IMR-90 (cell line): ENCODE results near the gene RPS6KA2. TPM values are rescaled to one million over a fixed set of nuclear protein-coding genes. Genes with fewer than 3 reads are reported as not detected.

Source experiments
- ATAC-seq: fragments of 200-7000 bp; cut with Tn5 transposase; 2 replicates; pipeline ENCODE4 v1.9.1; 2020; ENCODE audit warnings: low read depth, mild to moderate bottlenecking, moderate library complexity
- BruUV-seq: library from RNA; stranded (reverse); fragments of 400-500 nt; replicated peaks from 2 replicates; lab custom pipeline; 2021; lab: Mats Ljungman, UMichigan
- CTCF ChIA-PET: fragments of 300-600 bp; formaldehyde crosslinking; extraction: SDS; loops from one replicate; lab custom pipeline; 2021; ENCODE audit warnings: antibody characterized with exemption; lab: Yijun Ruan, JAX
- POLR2A ChIA-PET: fragments of 300-600 bp; sonication (Branson Sonifier 250); formaldehyde crosslinking; loops from one replicate; lab custom pipeline; 2022; ENCODE audit warnings: antibody characterized with exemption; ENCODE audit not compliant: unreplicated experiment; lab: Charles Lee
- DNase-seq: peaks from one replicate; pipeline ENCODE4 v3.0.0; 2013
- H2AFZ ChIP-seq: replicated peaks from 2 replicates; pipeline ENCODE3; 2013; ENCODE audit warnings: low read length, mild to moderate bottlenecking; ENCODE audit not compliant: poor library complexity
- H2AK5ac ChIP-seq: 2 replicates; pipeline ENCODE4 v1.6.1; 2013; ENCODE audit warnings: low read depth, low read length, inconsistent platforms
- H2AK9ac ChIP-seq: replicated peaks from 2 replicates; pipeline ENCODE3; 2013; ENCODE audit warnings: mild to moderate bottlenecking, low read depth, low read length, moderate library complexity; ENCODE audit not compliant: poor library complexity
- H2BK120ac ChIP-seq: 2 replicates; pipeline ENCODE4 v1.6.1; 2013; ENCODE audit warnings: low read depth, low read length, inconsistent platforms
- H2BK15ac ChIP-seq: 3 replicates; pipeline ENCODE4 v1.6.1; 2013; ENCODE audit warnings: low read depth, low read length, inconsistent platforms
- H2BK20ac ChIP-seq: 2 replicates; pipeline ENCODE4 v1.6.1; 2013; ENCODE audit warnings: low read depth, mild to moderate bottlenecking, inconsistent platforms, low read length, moderate library complexity
- H2BK5ac ChIP-seq: 2 replicates; pipeline ENCODE4 v1.6.1; 2013; ENCODE audit warnings: mild to moderate bottlenecking, low read depth, low read length, inconsistent platforms; ENCODE audit not compliant: poor library complexity, severe bottlenecking
- H3K14ac ChIP-seq: replicated peaks from 2 replicates; pipeline ENCODE4 v1.6.1; 2013; ENCODE audit warnings: low read depth, low read length, inconsistent platforms
- H3K18ac ChIP-seq: 2 replicates; pipeline ENCODE4 v1.6.1; 2013; ENCODE audit warnings: low read depth, low read length, control low read depth
- H3K23ac ChIP-seq: 2 replicates; pipeline ENCODE4 v1.6.1; 2013; ENCODE audit warnings: low read depth, low read length, inconsistent platforms
- H3K27ac ChIP-seq: 2 replicates; pipeline ENCODE4 v1.5.1; 2013; ENCODE audit warnings: mild to moderate bottlenecking, control low read depth, low read length; ENCODE audit not compliant: insufficient read depth
- H3K27me3 ChIP-seq: 2 replicates; pipeline ENCODE4 v1.6.1; 2013; ENCODE audit warnings: low read length; ENCODE audit not compliant: control insufficient read depth, insufficient read depth
- H3K36me3 ChIP-seq: 2 replicates; pipeline ENCODE4 v1.6.1; 2013; ENCODE audit warnings: low read length, mixed read lengths; ENCODE audit not compliant: control insufficient read depth, insufficient read depth
- H3K4ac ChIP-seq: 2 replicates; pipeline ENCODE4 v1.6.1; 2013; ENCODE audit warnings: low read depth, low read length, inconsistent platforms
- H3K4me1 ChIP-seq: 2 replicates; pipeline ENCODE4 v1.6.1; 2013; ENCODE audit warnings: low read length, mixed read lengths; ENCODE audit not compliant: control insufficient read depth, insufficient read depth
- H3K4me2 ChIP-seq: 2 replicates; pipeline ENCODE4 v1.6.1; 2013; ENCODE audit warnings: low read depth, mild to moderate bottlenecking, control low read depth, low read length, moderate library complexity
- H3K4me3 ChIP-seq: 2 replicates; pipeline ENCODE4 v1.5.1; 2013; ENCODE audit warnings: low read depth, mild to moderate bottlenecking, control low read depth, low read length, moderate library complexity; ENCODE audit not compliant: insufficient read depth
- H3K56ac ChIP-seq: 2 replicates; pipeline ENCODE4 v1.6.1; 2013; ENCODE audit warnings: low read length, inconsistent platforms; ENCODE audit not compliant: insufficient read depth; ENCODE audit errors: extremely low read depth
- H3K79me1 ChIP-seq, 2 experiments: 2 replicates each; pipeline ENCODE4 v1.6.1; 2013; ENCODE audit warnings: low read length in 2 of 2, inconsistent platforms in 1 of 2, low read depth in 1 of 2
- H3K9ac ChIP-seq: 2 replicates; pipeline ENCODE4 v1.6.1; 2013; ENCODE audit warnings: low read depth, low read length, control low read depth
- H3K9me1 ChIP-seq: 2 replicates; pipeline ENCODE4 v1.6.1; 2013; ENCODE audit warnings: low read length, inconsistent platforms; ENCODE audit not compliant: insufficient read depth
- H3K9me3 ChIP-seq: 2 replicates; pipeline ENCODE4 v1.6.1; 2013; ENCODE audit warnings: low read length; ENCODE audit not compliant: control insufficient read depth, insufficient read depth
- H4K20me1 ChIP-seq: 2 replicates; pipeline ENCODE4 v1.6.1; 2013; ENCODE audit warnings: low read length, inconsistent platforms; ENCODE audit not compliant: insufficient read depth
- H4K5ac ChIP-seq: 2 replicates; pipeline ENCODE4 v1.6.1; 2013; ENCODE audit warnings: mild to moderate bottlenecking, low read depth, low read length, control low read depth
- H4K8ac ChIP-seq, 2 experiments: 2 replicates each; pipeline ENCODE4 v1.6.1; 2013; ENCODE audit warnings: low read depth in 2 of 2, low read length in 2 of 2, control low read depth in 1 of 2, inconsistent platforms in 1 of 2
- H4K91ac ChIP-seq: 2 replicates; pipeline ENCODE4 v1.6.1; 2013; ENCODE audit warnings: low read depth, low read length, inconsistent platforms; ENCODE audit not compliant: insufficient read depth
- BHLHE40 ChIP-seq: fragments of 150-350 bp; IDR thresholded peaks from 2 replicates; pipeline ENCODE4 v1.6.1; 2016; ENCODE audit warnings: mild to moderate bottlenecking, low read depth, low read length
- CEBPB ChIP-seq: IDR thresholded peaks from 2 replicates; pipeline ENCODE4 v1.6.1; 2012; ENCODE audit warnings: low read depth, low read length, improper control_type of control experiment
- CHD1 ChIP-seq: IDR thresholded peaks from 2 replicates; pipeline ENCODE4 v1.6.1; 2012; ENCODE audit warnings: low read depth, low read length, improper control_type of control experiment
- ELK1 ChIP-seq: fragments of 150-350 bp; IDR thresholded peaks from 2 replicates; pipeline ENCODE4 v1.6.1; 2016; ENCODE audit warnings: low read depth, mild to moderate bottlenecking, low read length, moderate library complexity, borderline replicate concordance
- FOS ChIP-seq: fragments of 150-350 bp; IDR thresholded peaks from 2 replicates; pipeline ENCODE4 v1.6.1; 2016; ENCODE audit warnings: low read depth, low read length
- MAFK ChIP-seq: IDR thresholded peaks from 2 replicates; pipeline ENCODE4 v1.6.1; 2012; ENCODE audit warnings: low read depth, low read length, improper control_type of control experiment
- MAZ ChIP-seq: IDR thresholded peaks from 2 replicates; pipeline ENCODE4 v1.6.1; 2012; ENCODE audit warnings: low read depth, mild to moderate bottlenecking, low read length, improper control_type of control experiment, moderate library complexity, borderline replicate concordance
- MXI1 ChIP-seq: IDR thresholded peaks from 2 replicates; pipeline ENCODE4 v1.6.1; 2012; ENCODE audit warnings: low read depth, mild to moderate bottlenecking, low read length, moderate library complexity, borderline replicate concordance
- NFE2L2 ChIP-seq: fragments of 150-350 bp; IDR thresholded peaks from 2 replicates; pipeline ENCODE4 v1.6.1; 2016; ENCODE audit warnings: low read depth, mild to moderate bottlenecking, low read length
- POLR2A ChIP-seq: IDR thresholded peaks from 2 replicates; pipeline ENCODE4 v1.6.1; 2012; ENCODE audit warnings: mild to moderate bottlenecking, low read depth, low read length
- RAD21 ChIP-seq: IDR thresholded peaks from 2 replicates; pipeline ENCODE4 v1.6.1; 2012; ENCODE audit warnings: low read length, improper control_type of control experiment
- RCOR1 ChIP-seq: IDR thresholded peaks from 2 replicates; pipeline ENCODE4 v1.6.1; 2012; ENCODE audit warnings: mild to moderate bottlenecking, low read length, improper control_type of control experiment; ENCODE audit not compliant: insufficient replicate concordance
- RFX5 ChIP-seq: IDR thresholded peaks from 2 replicates; pipeline ENCODE4 v1.8.0; 2012; ENCODE audit warnings: low read depth, mild to moderate bottlenecking, low read length, moderate library complexity
- SMC3 ChIP-seq: fragments of 150-350 bp; IDR thresholded peaks from 2 replicates; pipeline ENCODE4 v1.6.1; 2016; ENCODE audit warnings: low read depth, mild to moderate bottlenecking, antibody characterized with exemption, low read length, moderate library complexity
- WGBS, 2 experiments: methylation state at CpG; one replicate each; pipeline versions ENCODE4 v1.1.5 to v1.1.7; 2013; ENCODE audit warnings: missing lambda C conversion rate in 2 of 2; ENCODE audit not compliant: insufficient read length in 1 of 2; ENCODE audit errors: extremely low coverage in 2 of 2; 5-methylcytosine and 5-hydroxymethylcytosine counted together
- dilution Hi-C: fragments of 300-500 bp; cut with HindIII; formaldehyde crosslinking; loops from one replicate; pipeline ENCODE4 v1.14.3; 2018; ENCODE audit warnings: low sequenced_read_pairs; ENCODE audit not compliant: unreplicated experiment
- in situ Hi-C: fragments of 300-500 bp; cut with MboI; formaldehyde crosslinking; loops from 3 replicates; pipeline ENCODE4 v1.14.3; 2019; ENCODE audit warnings: low sequenced_read_pairs, inconsistent platforms, mixed read lengths
- intact Hi-C: fragments of 100-400 bp; cut with micrococcal nuclease; formaldehyde crosslinking; loops from 2 replicates; pipeline ENCODE4 v1.10.0; 2022
- polyA plus RNA-seq, 3 experiments: library from polyadenylated mRNA; depleted of rRNA; stranded (reverse); fragments of >200 nt; gene quantifications; 2 replicates each; pipeline ENCODE4 v1.2.3, GENCODE V29; 2012; ENCODE audit warnings: low replicate concordance in 1 of 3
- total RNA-seq: library from RNA; depleted of rRNA; stranded (reverse); fragments of >200 nt; gene quantifications from 2 replicates; pipeline ENCODE4 v1.2.3, GENCODE V29; 2012
- TF ChIP-seq, protein P1 (sequence below): conservative IDR thresholded peaks from 2 replicates; pipeline ENCODE4 v1.5.1; 2012; ENCODE audit warnings: mild to moderate bottlenecking, low read depth, low read length, improper control_type of control experiment
- TF ChIP-seq, protein P2 (sequence below): fragments of 150-350 bp; IDR thresholded peaks from 2 replicates; pipeline ENCODE4 v1.6.1; 2017; ENCODE audit warnings: mild to moderate bottlenecking, antibody characterized with exemption, low read length, low read depth

The RPS6KA2 gene
- total and polyA plus RNA-seq, 2 of the 4 experiments (the other 2 are of a cell fraction) = 26.9 to 31.3 TPM

DNA sequence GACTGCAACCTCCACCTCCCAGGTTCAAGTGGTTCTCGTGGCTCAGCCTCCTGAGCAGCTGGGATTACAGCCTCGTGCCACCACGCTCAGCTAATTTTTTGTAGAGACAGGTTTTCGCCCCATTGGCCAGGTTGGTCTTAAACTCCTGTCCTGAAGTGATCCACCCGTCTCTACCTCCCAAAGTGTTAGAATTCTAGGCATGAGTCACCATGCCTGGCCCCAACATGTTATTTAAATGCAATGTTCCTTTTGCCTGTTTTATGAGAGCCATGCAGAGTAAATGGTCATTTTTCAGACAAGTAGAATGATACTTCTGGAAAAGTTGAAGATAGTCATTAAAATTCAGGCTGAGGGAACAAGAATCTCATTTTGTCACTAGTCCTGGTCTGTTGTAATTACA lies 43.8 kb upstream of the RPS6KA2 start:
- in situ Hi-C loops = no loop called here
- Histone ChIP-seq H2BK120ac (no peak overlapping the region), H3K4me3 (no peak overlapping the region), H3K36me3 (no peaks in the 10 kb centered on the region), H2BK15ac (no peak overlapping the region), H3K27me3 (peaks cover 41% of the 10 kb centered on the region), H4K91ac (no peak overlapping the region), H3K9me1 (no peaks in the 10 kb centered on the region), H2BK5ac (no peak overlapping the region), H3K9ac (no peak overlapping the region), H4K20me1 (no peaks in the 10 kb centered on the region), H4K8ac (no peak overlapping the region), H3K4ac (no peak overlapping the region), H3K18ac (no peak overlapping the region), H2AFZ (no peak overlapping the region), H3K4me1 (peaks cover 2% of the 10 kb centered on the region; the same call in 1 of the 2 replicates), H3K9me3 (peaks cover 4% of the 10 kb centered on the region; the same call in 1 of the 2 replicates), H4K5ac (no peak overlapping the region), H3K4me2 (no peak overlapping the region), H3K56ac (no peak overlapping the region), H2AK9ac (no peak overlapping the region), H3K27ac (no peak overlapping the region), H2AK5ac (no peak overlapping the region), H3K79me1 (no peaks in the 10 kb centered on the region), H3K14ac (no peak overlapping the region), H2BK20ac (no peak overlapping the region), H3K23ac (no peak overlapping the region)
- no peak for ATAC-seq
- CTCF ChIA-PET = no interaction called here
- WGBS, 2 experiments = 91% methylated on average over 4 of the region's 5 CpGs; no CpG with 5 or more reads in 1 of the 2 experiments
- TF ChIP-seq SMC3 (no peak), POLR2A (no peak), FOS (no peak), BHLHE40 (no peak), ELK1 (no peak), MAZ (no peak), RCOR1 (no peak), MAFK (no peak), MXI1 (no peak), NFE2L2 (no peak), RFX5 (no peak), CHD1 (no peak), CEBPB (no peak), RAD21 (no peak)
- TF ChIP-seq, protein P1, sequence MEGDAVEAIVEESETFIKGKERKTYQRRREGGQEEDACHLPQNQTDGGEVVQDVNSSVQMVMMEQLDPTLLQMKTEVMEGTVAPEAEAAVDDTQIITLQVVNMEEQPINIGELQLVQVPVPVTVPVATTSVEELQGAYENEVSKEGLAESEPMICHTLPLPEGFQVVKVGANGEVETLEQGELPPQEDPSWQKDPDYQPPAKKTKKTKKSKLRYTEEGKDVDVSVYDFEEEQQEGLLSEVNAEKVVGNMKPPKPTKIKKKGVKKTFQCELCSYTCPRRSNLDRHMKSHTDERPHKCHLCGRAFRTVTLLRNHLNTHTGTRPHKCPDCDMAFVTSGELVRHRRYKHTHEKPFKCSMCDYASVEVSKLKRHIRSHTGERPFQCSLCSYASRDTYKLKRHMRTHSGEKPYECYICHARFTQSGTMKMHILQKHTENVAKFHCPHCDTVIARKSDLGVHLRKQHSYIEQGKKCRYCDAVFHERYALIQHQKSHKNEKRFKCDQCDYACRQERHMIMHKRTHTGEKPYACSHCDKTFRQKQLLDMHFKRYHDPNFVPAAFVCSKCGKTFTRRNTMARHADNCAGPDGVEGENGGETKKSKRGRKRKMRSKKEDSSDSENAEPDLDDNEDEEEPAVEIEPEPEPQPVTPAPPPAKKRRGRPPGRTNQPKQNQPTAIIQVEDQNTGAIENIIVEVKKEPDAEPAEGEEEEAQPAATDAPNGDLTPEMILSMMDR = no peak
- TF ChIP-seq, protein P2, sequence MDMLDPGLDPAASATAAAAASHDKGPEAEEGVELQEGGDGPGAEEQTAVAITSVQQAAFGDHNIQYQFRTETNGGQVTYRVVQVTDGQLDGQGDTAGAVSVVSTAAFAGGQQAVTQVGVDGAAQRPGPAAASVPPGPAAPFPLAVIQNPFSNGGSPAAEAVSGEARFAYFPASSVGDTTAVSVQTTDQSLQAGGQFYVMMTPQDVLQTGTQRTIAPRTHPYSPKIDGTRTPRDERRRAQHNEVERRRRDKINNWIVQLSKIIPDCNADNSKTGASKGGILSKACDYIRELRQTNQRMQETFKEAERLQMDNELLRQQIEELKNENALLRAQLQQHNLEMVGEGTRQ = no peak
- intact Hi-C loops = no loop called here
- no TSS peak for BruUV-seq
- dilution Hi-C loops = no loop called here
- POLR2A ChIA-PET = no interaction called here
- DNase-seq = no peak
